Brain microvascular endothelial cell (primary cell): Measurements from ENCODE around the gene HPD.

ENCODE experiments used
- DNase-seq: peaks from one replicate; pipeline ENCODE4 v3.0.0-alpha.2; 2020
- H3K27ac ChIP-seq: fragments of 250-450 bp; sonication (Bioruptor Pico); 2 replicates; pipeline ENCODE4 v1.5.1; 2020; ENCODE audit warnings: mild to moderate bottlenecking, moderate library complexity
- H3K27me3 ChIP-seq: fragments of 250-450 bp; sonication (Bioruptor Pico); replicated peaks from 2 replicates; pipeline ENCODE4 v1.5.1; 2020; ENCODE audit warnings: mild to moderate bottlenecking
- H3K36me3 ChIP-seq: fragments of 250-450 bp; sonication (Bioruptor Pico); replicated peaks from 2 replicates; pipeline ENCODE4 v1.5.1; 2020; ENCODE audit warnings: mild to moderate bottlenecking
- H3K4me3 ChIP-seq: 2 replicates; pipeline ENCODE4 v1.5.1; 2011; ENCODE audit warnings: low read depth, mild to moderate bottlenecking, control low read depth, low read length, moderate library complexity
- CTCF ChIP-seq: IDR thresholded peaks from 2 replicates; pipeline ENCODE4 v1.5.1; 2011; ENCODE audit warnings: low read depth, mild to moderate bottlenecking, moderate library complexity, low read length, control low read depth, inconsistent platforms; ENCODE audit errors: missing control alignments
- in situ Hi-C: cut with HindIII; loops from 2 replicates; pipeline ENCODE4 v1.10.0; 2017; ENCODE audit warnings: low sequenced_read_pairs, low pct_ligation_motif_present

Gene HPD

GRCh38 chr12:121816925-121817647, 41.6 kb downstream of the HPD start:
- no peak overlapping the region for H3K4me3 ChIP-seq
- DNase-seq = no peak

GRCh38 chr12:121815263-121815662, 43.4 kb downstream of the HPD start:
- no peak overlapping the region for H3K27ac ChIP-seq
- H3K27me3 ChIP-seq = no peaks in the 10 kb centered on the region
- TF ChIP-seq CTCF = no peak
- H3K4me3 ChIP-seq = no peak overlapping the region
- H3K36me3 ChIP-seq = peaks cover 76% of the 10 kb centered on the region
- DNase-seq = no peak
- in situ Hi-C loops = no loop called here

More at GRCh38 chr12:121816925-121817647, 41.6 kb downstream of the HPD start:
- in situ Hi-C loops = no loop called here
- H3K36me3 ChIP-seq = peaks cover 74% of the 10 kb centered on the region
- TF ChIP-seq CTCF = no peak
- H3K27me3 ChIP-seq = no peaks in the 10 kb centered on the region
- H3K27ac ChIP-seq = no peak overlapping the region

- H3K36me3 ChIP-seq = peaks cover 76% of the 10 kb centered on the region
- no peak overlapping the region for H3K27ac ChIP-seq
- in situ Hi-C loops = no loop called here
- TF ChIP-seq CTCF = no peak
- H3K4me3 ChIP-seq = no peak overlapping the region
- DNase-seq = no peak
- H3K27me3 ChIP-seq = no peaks in the 10 kb centered on the region
These were observed 44.1 kb downstream of the HPD start for GRCh38 chr12:121814429-121815119.

- Histone ChIP-seq H3K27ac (no peak overlapping the region), H3K27me3 (no peaks in the 10 kb centered on the region), H3K36me3 (peaks cover 76% of the 10 kb centered on the region), H3K4me3 (no peak overlapping the region)
- TF ChIP-seq CTCF = no peak
- in situ Hi-C loops = no loop called here
- DNase-seq = no peak
These were observed 44.7 kb downstream of the HPD start for GRCh38 chr12:121813951-121814350.

GRCh38 chr12:121812921-121813896, 45.5 kb downstream of the HPD start:
- Histone ChIP-seq H3K36me3 (peaks cover 78% of the 10 kb centered on the region), H3K27me3 (no peaks in the 10 kb centered on the region), H3K27ac (no peak overlapping the region), H3K4me3 (peak overlapping the region; percentile 65)
- in situ Hi-C loops = no loop called here
- DNase-seq = no peak
- no peak for TF ChIP-seq CTCF
